Esophagus muscularis mucosa (tissue), 4 donors: ENCODE results near the gene XPO5.

ENCODE experiments used
- EP300 ChIP-seq: sonication (generic); formaldehyde crosslinking; IDR thresholded peaks from one replicate; pipeline ENCODE4 v1.6.1; 2017; ENCODE audit warnings: antibody characterized with exemption
- POLR2A ChIP-seq: fragments of 450-650 bp; IDR thresholded peaks from one replicate; pipeline ENCODE4 v1.6.1; 2017; ENCODE audit warnings: antibody characterized with exemption, moderate library complexity, mild to moderate bottlenecking, low read depth
- POLR2AphosphoS5 ChIP-seq, 2 donors: sonication (generic); formaldehyde crosslinking; IDR thresholded peaks; one replicate each; pipeline ENCODE4 v1.6.1; 2017; ENCODE audit warnings: antibody characterized with exemption in 2 of 2
- TF ChIP-seq, protein P1 (sequence below), 3 experiments: fragments of 200-600 bp in 2 of 3; fragments of 450-650 bp in 1 of 3; sonication (generic) in 2 of 3; IDR thresholded peaks; one replicate each; pipeline ENCODE4 v1.5.1; 2017 to 2019; ENCODE audit warnings: antibody characterized with exemption in 3 of 3, mild to moderate bottlenecking in 2 of 3, moderate library complexity in 1 of 3

- no peak for TF ChIP-seq POLR2AphosphoS5 (IDR thresholded peaks at IDR 0.05)
- TF ChIP-seq, protein P1, sequence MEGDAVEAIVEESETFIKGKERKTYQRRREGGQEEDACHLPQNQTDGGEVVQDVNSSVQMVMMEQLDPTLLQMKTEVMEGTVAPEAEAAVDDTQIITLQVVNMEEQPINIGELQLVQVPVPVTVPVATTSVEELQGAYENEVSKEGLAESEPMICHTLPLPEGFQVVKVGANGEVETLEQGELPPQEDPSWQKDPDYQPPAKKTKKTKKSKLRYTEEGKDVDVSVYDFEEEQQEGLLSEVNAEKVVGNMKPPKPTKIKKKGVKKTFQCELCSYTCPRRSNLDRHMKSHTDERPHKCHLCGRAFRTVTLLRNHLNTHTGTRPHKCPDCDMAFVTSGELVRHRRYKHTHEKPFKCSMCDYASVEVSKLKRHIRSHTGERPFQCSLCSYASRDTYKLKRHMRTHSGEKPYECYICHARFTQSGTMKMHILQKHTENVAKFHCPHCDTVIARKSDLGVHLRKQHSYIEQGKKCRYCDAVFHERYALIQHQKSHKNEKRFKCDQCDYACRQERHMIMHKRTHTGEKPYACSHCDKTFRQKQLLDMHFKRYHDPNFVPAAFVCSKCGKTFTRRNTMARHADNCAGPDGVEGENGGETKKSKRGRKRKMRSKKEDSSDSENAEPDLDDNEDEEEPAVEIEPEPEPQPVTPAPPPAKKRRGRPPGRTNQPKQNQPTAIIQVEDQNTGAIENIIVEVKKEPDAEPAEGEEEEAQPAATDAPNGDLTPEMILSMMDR (IDR thresholded peaks at IDR 0.05), result no peak
- no peak for TF ChIP-seq EP300
- no peak for TF ChIP-seq POLR2A
These were observed 51.3 kb downstream of the XPO5 start for GRCh38 chr6:43524483-43524961.
